GM19468 (cell line): ENCODE measurements around the gene TLL1.

Source experiments
- ATAC-seq: cut with Tn5 transposase; IDR thresholded peaks from one replicate; pipeline ENCODE4 v1.9.1; 2021; ENCODE audit warnings: mild to moderate bottlenecking, moderate library complexity, moderate number of reproducible peaks; ENCODE audit not compliant: unreplicated experiment; ENCODE audit errors: extremely low read depth

Gene TLL1

GRCh38 chr4:165872461-165873297, at the start of gene TLL1:
Gene TLL1, plus strand, starts transcription at chr4:165873237. Its CDS starts 668 bp downstream, at chr4:165873905.
- ATAC-seq: no peak

- no peak for ATAC-seq
Observed at GRCh38 chr4:165826166-165826565, 46.9 kb upstream of the TLL1 start.

GRCh38 chr4:165827018-165827417, 46.0 kb upstream of the TLL1 start:
- no peak for ATAC-seq

DNA sequence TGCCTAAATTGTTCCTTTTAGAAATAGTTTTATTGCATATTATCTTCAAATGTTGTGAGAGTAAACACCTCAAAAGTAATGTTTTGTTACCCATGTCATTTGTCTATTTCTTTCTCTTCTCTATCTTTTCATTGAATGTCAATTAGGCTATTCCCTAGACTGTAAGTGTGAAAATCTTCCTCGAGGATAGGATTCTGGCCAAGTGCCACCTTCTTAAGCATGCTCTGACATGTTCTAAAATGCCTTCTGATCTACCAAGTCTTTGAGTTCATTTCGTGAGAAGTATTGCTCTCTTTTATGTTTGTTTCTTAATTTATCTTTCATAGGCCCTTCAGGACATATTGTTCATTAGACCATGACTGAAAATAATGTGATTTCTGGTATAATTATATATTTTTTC, 44.1 kb upstream of the TLL1 start:
- no peak for ATAC-seq

- no peak for ATAC-seq
Observed at GRCh38 chr4:165834116-165834515, 38.9 kb upstream of the TLL1 start.

- ATAC-seq: no peak
Observed at GRCh38 chr4:165838575-165838974, 34.5 kb upstream of the TLL1 start.

GRCh38 chr4:165839615-165840333, 33.3 kb upstream of the TLL1 start:
- no peak for ATAC-seq

DNA sequence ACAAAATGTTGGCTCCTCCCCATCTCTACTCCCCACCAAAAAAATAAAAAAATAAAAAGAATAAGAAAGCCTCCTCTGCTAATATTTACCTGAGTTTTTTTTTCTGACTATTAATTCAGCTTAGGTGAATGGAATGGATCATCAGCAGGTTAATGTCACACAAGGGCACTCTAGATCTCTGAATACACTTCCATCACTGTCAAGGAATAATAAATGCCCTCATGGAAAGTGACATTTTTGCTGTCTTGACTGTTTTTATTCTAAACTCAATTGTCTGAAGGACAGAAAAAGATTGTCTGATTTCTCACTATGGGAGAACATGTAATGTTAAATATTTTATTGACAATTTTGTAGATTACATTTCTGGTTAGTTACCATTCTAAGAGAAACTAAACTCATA, 30.4 kb upstream of the TLL1 start:
- ATAC-seq: no peak

- ATAC-seq: no peak
Observed at GRCh38 chr4:165844161-165844560, 28.9 kb upstream of the TLL1 start.

DNA sequence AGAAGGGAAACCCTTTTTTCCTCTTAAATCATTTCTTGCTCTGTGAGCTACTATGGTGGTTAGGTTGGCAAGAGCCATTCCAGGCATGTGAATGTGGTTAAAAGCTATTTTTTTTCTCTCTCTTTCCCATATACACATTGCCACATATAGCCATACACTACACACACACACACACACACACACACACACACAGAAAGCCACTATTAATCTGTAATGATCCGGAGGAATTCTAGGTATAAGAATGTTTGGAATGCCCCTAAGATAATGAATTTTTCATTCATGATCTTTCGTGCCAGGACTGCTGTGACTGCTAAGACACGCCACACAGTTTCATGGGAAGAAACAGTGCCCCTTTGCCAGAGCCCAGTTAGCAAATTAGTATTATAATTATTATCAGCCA, 21.8 kb upstream of the TLL1 start:
- no peak for ATAC-seq

GRCh38 chr4:165855191-165855590, 17.8 kb upstream of the TLL1 start:
- ATAC-seq: no peak

- ATAC-seq: no peak
Observed at GRCh38 chr4:165861363-165861762, 11.7 kb upstream of the TLL1 start.

GRCh38 chr4:165864271-165864670, 8.8 kb upstream of the TLL1 start:
- ATAC-seq: no peak

GRCh38 chr4:165866019-165866650, 6.9 kb upstream of the TLL1 start:
- no peak for ATAC-seq

DNA sequence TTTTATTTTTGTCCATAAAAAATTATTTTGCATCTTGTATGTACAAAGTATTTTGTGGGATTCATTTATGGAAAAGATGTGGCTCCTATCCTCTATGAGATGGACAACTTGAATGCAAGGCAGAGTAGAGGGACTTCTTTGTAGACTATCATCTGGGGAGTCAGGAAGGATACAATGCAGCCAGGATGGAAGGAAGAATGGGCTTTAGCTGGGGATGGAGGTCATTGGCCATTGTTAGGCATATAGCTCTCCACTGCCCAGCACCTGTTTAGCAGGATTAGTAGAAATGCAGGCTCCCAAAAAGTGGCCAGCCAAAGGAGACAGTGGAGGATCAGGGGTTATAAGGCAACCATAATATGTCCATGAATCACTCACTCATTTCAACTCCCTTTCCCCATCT, 5.1 kb upstream of the TLL1 start:
- ATAC-seq: no peak

GRCh38 chr4:165873298-165874071, 448 bp downstream of the TLL1 start:
- no peak for ATAC-seq

DNA sequence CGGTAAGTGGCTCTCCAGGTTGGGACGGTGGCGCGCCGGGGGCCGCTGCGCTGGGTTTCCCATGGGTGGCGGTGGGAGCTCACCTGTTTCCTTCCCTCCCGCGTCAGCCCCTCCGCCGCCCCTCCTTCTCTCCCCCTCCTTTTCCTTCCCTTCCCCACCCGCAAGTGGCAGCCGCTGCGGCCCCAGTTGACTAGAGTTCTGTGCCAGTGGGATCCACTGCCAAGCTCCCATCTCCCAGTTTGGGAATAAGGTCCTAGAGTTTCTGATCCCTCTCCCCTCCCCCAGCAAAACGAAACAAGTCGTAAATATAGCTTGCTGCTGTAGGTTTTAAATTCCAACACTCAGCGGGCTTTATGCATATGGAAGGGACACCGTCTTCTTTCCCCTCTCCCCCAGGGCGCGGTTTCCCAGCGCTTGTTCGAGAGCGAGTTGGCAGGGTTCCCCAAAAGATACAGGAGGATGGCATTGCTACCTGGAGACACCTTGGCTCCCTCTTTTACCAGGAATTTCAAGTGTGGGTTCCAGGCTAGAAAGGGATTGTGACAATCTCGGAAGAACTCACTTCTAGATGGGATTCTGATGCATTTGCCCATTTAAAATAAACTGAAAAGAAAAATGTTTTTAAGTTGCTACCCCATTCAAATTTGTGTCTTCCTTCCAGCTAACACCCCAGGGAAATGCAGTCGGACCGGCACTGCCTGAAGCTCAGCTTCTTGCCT, 1.2 kb downstream of the TLL1 start:
- ATAC-seq: no peak

GRCh38 chr4:165874791-165875371, 1.8 kb downstream of the TLL1 start:
- ATAC-seq: no peak

GRCh38 chr4:165875446-165875845, 2.4 kb downstream of the TLL1 start:
- no peak for ATAC-seq
